Activated T-cell treated with anti-CD3 and anti-CD28 coated beads, Interleukin-2, amount 50 U/mL, for 24 hours (primary cell): ENCODE data around the gene AHSP.
A peak's percentile ranks its signal among the peaks of the same experiment; 100 is the strongest.
"Not testable (repeated sequence)": the region's sequence is repeated elsewhere in the genome, so short reads cannot be mapped to it uniquely, and the experiment has no call there.

Experiments
- DNase-seq: peaks from one replicate; pipeline ENCODE4 v3.0.0-alpha.2; 2020
- H3K27ac Mint-ChIP-seq: 2 replicates; pipeline ENCODE4 v1.8.0; 2020; ENCODE audit warnings: mild to moderate bottlenecking, mixed read lengths
- H3K27me3 Mint-ChIP-seq: 2 replicates; pipeline ENCODE4 v1.8.0; 2020; ENCODE audit warnings: mixed read lengths
- H3K36me3 Mint-ChIP-seq: 2 replicates; pipeline ENCODE4 v1.8.0; 2020; ENCODE audit warnings: low read depth, mixed read lengths
- H3K4me1 Mint-ChIP-seq: 2 replicates; pipeline ENCODE4 v1.8.0; 2020; ENCODE audit warnings: low read depth, mixed read lengths
- H3K4me3 Mint-ChIP-seq: 2 replicates; pipeline ENCODE4 v1.8.0; 2020; ENCODE audit warnings: mild to moderate bottlenecking, moderate library complexity, mixed read lengths
- H3K9me3 Mint-ChIP-seq: 2 replicates; pipeline ENCODE4 v1.8.0; 2020; ENCODE audit warnings: mixed read lengths

AHSP gene, protein sequence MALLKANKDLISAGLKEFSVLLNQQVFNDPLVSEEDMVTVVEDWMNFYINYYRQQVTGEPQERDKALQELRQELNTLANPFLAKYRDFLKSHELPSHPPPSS

DNA sequence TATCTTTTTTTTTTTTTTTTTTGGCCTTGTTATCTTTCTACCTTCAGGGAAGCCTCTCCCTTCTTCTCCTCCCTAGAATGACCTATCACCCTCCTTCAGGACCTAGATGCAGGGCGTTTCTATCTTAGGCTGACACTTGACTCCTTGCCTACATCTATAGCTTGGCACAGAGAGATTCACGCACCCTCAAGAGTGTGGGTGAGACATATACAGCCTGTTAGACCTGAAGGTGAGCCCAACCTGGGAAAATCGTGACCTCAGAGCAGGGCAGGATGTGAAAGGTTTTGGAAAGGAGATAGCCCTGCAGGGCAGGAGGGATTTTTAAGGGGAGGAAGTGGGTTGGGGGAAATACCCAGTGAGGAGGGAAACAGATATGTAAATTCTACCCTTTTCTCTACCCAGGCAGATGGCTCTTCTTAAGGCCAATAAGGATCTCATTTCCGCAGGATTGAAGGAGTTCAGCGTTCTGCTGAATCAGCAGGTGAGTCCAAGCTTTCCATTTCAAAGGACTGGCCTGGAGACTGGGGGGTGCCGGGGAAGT lies at the start of gene AHSP:
Gene AHSP (plus strand): TSS at position 167 of the 541 bp plus-strand sequence. CDS start 240 bp downstream, at position 407.
- Mint-ChIP-seq H3K27me3 (peaks cover 28% of the 10 kb centered on the region), H3K36me3 (no peaks in the 10 kb centered on the region), H3K27ac (no peak within 1 kb of the TSS), H3K4me3 (no peak within 1 kb of the TSS), H3K9me3 (no peaks in the 10 kb centered on the region), H3K4me1 (peaks cover 19% of the 10 kb centered on the region)
- DNase-seq: no peak

- no peak for DNase-seq
- H3K27ac Mint-ChIP-seq: no peak overlapping the region
- peaks cover 22% of the 10 kb centered on the region for H3K4me1 Mint-ChIP-seq
- peaks cover 15% of the 10 kb centered on the region for H3K27me3 Mint-ChIP-seq
- no peak overlapping the region for H3K4me3 Mint-ChIP-seq
- no peaks in the 10 kb centered on the region for H3K9me3 Mint-ChIP-seq
- H3K36me3 Mint-ChIP-seq: no peaks in the 10 kb centered on the region
Measured at GRCh38 chr16:31478956-31479355, 48.7 kb upstream of the AHSP start.

DNA sequence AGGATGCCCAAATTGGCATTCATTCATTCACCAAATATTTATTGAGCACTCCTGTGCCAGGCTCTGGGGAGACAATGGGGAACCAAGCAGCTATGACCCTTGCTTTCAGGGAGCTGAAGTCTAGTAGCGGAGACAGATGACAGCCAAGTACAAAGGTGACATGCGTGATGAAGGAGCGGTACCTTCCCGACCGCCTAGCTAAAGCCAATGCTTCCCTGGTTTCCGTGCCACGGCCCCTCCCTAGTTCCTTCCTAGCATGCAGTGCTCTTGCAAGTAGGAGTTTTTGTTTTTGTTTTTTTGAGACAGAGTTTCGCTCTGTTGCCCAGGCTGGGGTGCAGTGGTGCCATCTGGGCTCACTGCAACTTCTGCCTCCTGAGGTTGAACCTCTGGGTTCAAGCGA lies 47.9 kb upstream of the AHSP start:
- Mint-ChIP-seq H3K4me3 (no peak overlapping the region), H3K27ac (no peak overlapping the region), H3K9me3 (no peaks in the 10 kb centered on the region), H3K27me3 (peaks cover 10% of the 10 kb centered on the region), H3K4me1 (peaks cover 22% of the 10 kb centered on the region), H3K36me3 (no peaks in the 10 kb centered on the region)
- no peak for DNase-seq

GRCh38 chr16:31480851-31481536 lies 46.7 kb upstream of the AHSP start:
- Mint-ChIP-seq H3K36me3 (no peaks in the 10 kb centered on the region), H3K27ac (no peak overlapping the region)
- DNase-seq: no peak

DNA sequence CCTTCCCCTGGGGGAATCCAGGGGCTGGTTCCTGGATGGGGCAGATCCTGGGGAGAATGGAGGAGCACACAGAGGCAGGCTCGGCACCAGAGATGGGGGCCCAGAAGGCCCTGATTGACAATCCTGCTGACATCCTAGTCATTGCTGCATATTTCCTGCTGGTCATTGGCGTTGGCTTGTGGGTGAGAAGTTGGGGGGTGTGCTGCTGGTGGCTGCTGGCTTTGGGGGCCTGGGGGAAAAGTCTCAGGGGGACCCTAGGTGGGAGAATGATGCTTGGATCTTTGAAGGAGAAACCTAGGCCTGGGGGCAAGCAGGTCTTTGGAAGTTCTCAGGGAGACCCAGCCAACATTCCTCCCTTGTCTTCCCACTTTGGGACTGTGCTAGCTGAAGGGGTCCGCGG lies 44.6 kb upstream of the AHSP start, which contains the start of gene SLC5A2:
Gene SLC5A2 (plus strand): TSS at position 43 of the 400 bp plus-strand sequence. CDS start 14 bp downstream, at position 57.
- Mint-ChIP-seq H3K4me1 (peaks cover 12% of the 10 kb centered on the region), H3K27ac (no peak within 1 kb of the TSS), H3K9me3 (no peaks in the 10 kb centered on the region), H3K4me3 (no peak within 1 kb of the TSS), H3K36me3 (no peaks in the 10 kb centered on the region), H3K27me3 (no peaks in the 10 kb centered on the region)
- no peak for DNase-seq

More at GRCh38 chr16:31480851-31481536, 46.7 kb upstream of the AHSP start:
- no peak overlapping the region for H3K4me3 Mint-ChIP-seq
- peaks cover 20% of the 10 kb centered on the region for H3K4me1 Mint-ChIP-seq
- H3K27me3 Mint-ChIP-seq: peaks cover 6% of the 10 kb centered on the region
- no peaks in the 10 kb centered on the region for H3K9me3 Mint-ChIP-seq

DNA sequence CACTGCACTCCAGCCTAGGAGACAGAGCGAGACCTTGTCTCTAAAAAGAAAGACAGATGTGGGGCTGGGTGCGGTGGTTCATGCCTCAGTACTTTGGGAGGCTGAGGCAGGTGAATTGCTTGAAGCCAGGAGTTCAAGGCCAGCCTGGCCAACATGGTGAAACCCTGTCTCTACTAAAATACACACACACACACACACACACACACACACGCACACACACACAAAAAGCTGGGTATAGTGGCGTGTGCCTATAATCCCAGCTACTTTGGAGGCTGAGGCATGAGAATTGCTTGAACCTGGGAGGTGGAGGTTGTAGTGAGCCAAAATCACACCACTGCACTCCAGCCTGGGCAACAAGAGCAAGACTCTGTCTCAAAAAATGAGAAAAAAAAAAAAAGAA lies 43.7 kb upstream of the AHSP start:
- peaks cover 11% of the 10 kb centered on the region for H3K4me1 Mint-ChIP-seq
- not testable (repeated sequence) for H3K36me3 Mint-ChIP-seq, H3K27me3 Mint-ChIP-seq, H3K4me3 Mint-ChIP-seq, H3K9me3 Mint-ChIP-seq, DNase-seq, H3K27ac Mint-ChIP-seq

GRCh38 chr16:31484491-31485171 lies 43.1 kb upstream of the AHSP start:
- no peak for DNase-seq
- Mint-ChIP-seq H3K36me3 (peaks cover 2% of the 10 kb centered on the region), H3K4me1 (peaks cover 11% of the 10 kb centered on the region), H3K9me3 (no peaks in the 10 kb centered on the region), H3K27me3 (no peaks in the 10 kb centered on the region), H3K4me3 (no peak overlapping the region), H3K27ac (no peak overlapping the region)

DNA sequence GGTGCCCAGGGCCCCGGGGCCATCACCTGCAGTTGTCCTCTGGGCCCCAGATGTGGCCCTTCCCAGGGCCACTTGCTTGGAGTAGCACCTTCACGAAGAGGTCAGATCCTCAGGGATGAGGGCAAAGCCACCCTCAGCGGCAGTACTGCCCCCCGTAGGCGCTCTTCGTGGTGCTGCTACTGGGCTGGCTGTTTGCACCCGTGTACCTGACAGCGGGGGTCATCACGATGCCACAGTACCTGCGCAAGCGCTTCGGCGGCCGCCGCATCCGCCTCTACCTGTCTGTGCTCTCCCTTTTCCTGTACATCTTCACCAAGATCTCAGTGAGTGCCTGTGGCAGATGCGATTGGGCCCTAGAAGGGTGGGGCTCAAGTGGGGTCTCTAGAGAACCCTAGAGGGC lies 42.1 kb upstream of the AHSP start:
- no peak for DNase-seq
- H3K4me3 Mint-ChIP-seq: no peak overlapping the region
- no peaks in the 10 kb centered on the region for H3K27me3 Mint-ChIP-seq
- no peak overlapping the region for H3K27ac Mint-ChIP-seq
- no peaks in the 10 kb centered on the region for H3K9me3 Mint-ChIP-seq
- peaks cover 8% of the 10 kb centered on the region for H3K36me3 Mint-ChIP-seq
- H3K4me1 Mint-ChIP-seq: peaks cover 11% of the 10 kb centered on the region

DNA sequence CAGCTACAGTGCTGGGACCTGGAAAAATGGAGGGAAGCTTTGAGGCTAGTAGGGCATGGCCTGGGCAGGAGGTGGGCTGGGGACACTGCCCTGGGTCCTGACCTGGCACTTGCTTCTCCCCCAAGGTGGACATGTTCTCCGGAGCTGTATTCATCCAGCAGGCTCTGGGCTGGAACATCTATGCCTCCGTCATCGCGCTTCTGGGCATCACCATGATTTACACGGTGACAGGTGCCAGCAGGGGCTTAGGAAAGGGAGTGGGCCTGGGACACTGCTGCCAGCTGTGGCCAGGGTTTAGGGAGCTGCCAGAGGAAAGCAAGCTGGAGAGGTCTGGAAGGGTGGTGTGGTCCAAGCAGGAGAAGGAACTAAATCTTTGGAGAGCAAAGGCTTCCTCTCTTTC lies 41.7 kb upstream of the AHSP start:
- Mint-ChIP-seq H3K9me3 (no peaks in the 10 kb centered on the region), H3K27ac (no peak overlapping the region), H3K4me1 (peaks cover 11% of the 10 kb centered on the region), H3K36me3 (peaks cover 12% of the 10 kb centered on the region), H3K27me3 (no peaks in the 10 kb centered on the region), H3K4me3 (no peak overlapping the region)
- DNase-seq: no peak

GRCh38 chr16:31487071-31487719 lies 40.5 kb upstream of the AHSP start:
- no peak for DNase-seq
- Mint-ChIP-seq H3K36me3 (peaks cover 22% of the 10 kb centered on the region), H3K4me3 (peak overlapping the region; percentile 81), H3K27me3 (no peaks in the 10 kb centered on the region), H3K4me1 (peaks cover 11% of the 10 kb centered on the region), H3K27ac (peak overlapping the region; percentile 55), H3K9me3 (no peaks in the 10 kb centered on the region)

GRCh38 chr16:31487720-31488467 lies 39.8 kb upstream of the AHSP start:
- H3K27me3 Mint-ChIP-seq: no peaks in the 10 kb centered on the region
- no peaks in the 10 kb centered on the region for H3K9me3 Mint-ChIP-seq
- peak overlapping the region; percentile 55 for H3K27ac Mint-ChIP-seq
- DNase-seq: peak; percentile 80
- H3K4me1 Mint-ChIP-seq: peaks cover 11% of the 10 kb centered on the region
- H3K4me3 Mint-ChIP-seq: peak overlapping the region; percentile 81
- H3K36me3 Mint-ChIP-seq: peaks cover 29% of the 10 kb centered on the region

- no peak overlapping the region for H3K27ac Mint-ChIP-seq
- H3K4me3 Mint-ChIP-seq: peak overlapping the region; percentile 81
- H3K27me3 Mint-ChIP-seq: no peaks in the 10 kb centered on the region
- no peaks in the 10 kb centered on the region for H3K9me3 Mint-ChIP-seq
- no peak for DNase-seq
- H3K4me1 Mint-ChIP-seq: peaks cover 11% of the 10 kb centered on the region
- peaks cover 37% of the 10 kb centered on the region for H3K36me3 Mint-ChIP-seq
Measured at GRCh38 chr16:31488468-31489297, 39.0 kb upstream of the AHSP start.

- DNase-seq: no peak
- Mint-ChIP-seq H3K27ac (no peak overlapping the region), H3K27me3 (no peaks in the 10 kb centered on the region), H3K4me3 (no peak overlapping the region), H3K9me3 (no peaks in the 10 kb centered on the region), H3K4me1 (peaks cover 11% of the 10 kb centered on the region), H3K36me3 (peaks cover 40% of the 10 kb centered on the region)
Measured at GRCh38 chr16:31489298-31489564, 38.5 kb upstream of the AHSP start.
